Measurements from ENCODE around the gene TTLL7. TPM values are rescaled to one million over a fixed set of nuclear protein-coding genes. Genes with fewer than 3 reads are reported as not detected.

TTLL7 gene
- polyA plus RNA-seq, 1 donor (not counting 4 experiments of a cell fraction or from before 2014, with no cell fraction given), result 8.1 TPM

GRCh38 chr1:84021822-84022221 is 22.9 kb upstream of the TTLL7 start:
- no peak overlapping the region for H3K4me2 ChIP-seq (ENCODE audit: control insufficient read depth, extremely low read depth, insufficient read depth, low read depth, low read length)
- no peaks in the 10 kb centered on the region for H3K27me3 ChIP-seq (ENCODE audit: control insufficient read depth, extremely low read depth, insufficient read depth, low read length)
- H3K79me2 ChIP-seq (ENCODE audit: control insufficient read depth, insufficient read depth, low read length), result no peaks in the 10 kb centered on the region
- no peak for FAIRE-seq
- H3K9me3 ChIP-seq (ENCODE audit: control insufficient read depth, low read depth, low read length), result no peaks in the 10 kb centered on the region
- no peaks in the 10 kb centered on the region for H4K20me1 ChIP-seq (ENCODE audit: control insufficient read depth, extremely low read depth, insufficient read depth, low read length)
- no peaks in the 10 kb centered on the region for H3K9me1 ChIP-seq (ENCODE audit: control insufficient read depth, extremely low read depth, insufficient read depth, low read length)
- H3K36me3 ChIP-seq (ENCODE audit: control insufficient read depth in 2 of 2, extremely low read depth in 1 of 2, insufficient read depth in 2 of 2, low read length in 2 of 2), result no peaks in the 10 kb centered on the region
- H3K4me1 ChIP-seq (ENCODE audit: control insufficient read depth, extremely low read depth, insufficient read depth, low read length), result no peaks in the 10 kb centered on the region
- dilution Hi-C loops (cut with MboI; ENCODE audit: extremely low pct_ligation_motif_present, low sequenced_read_pairs), result no loop called here
- H3K27ac ChIP-seq (ENCODE audit: control insufficient read depth, insufficient read depth, low read length), result no peak overlapping the region
- no peak for DNase-seq (ENCODE audit: low read depth, low spot score)
- H2AFZ ChIP-seq (ENCODE audit: control insufficient read depth, low read length), result no peak overlapping the region
- H3K9ac ChIP-seq (ENCODE audit: control insufficient read depth, extremely low read depth, insufficient read depth, low read length), result no peak overlapping the region
- TF ChIP-seq, protein P1, sequence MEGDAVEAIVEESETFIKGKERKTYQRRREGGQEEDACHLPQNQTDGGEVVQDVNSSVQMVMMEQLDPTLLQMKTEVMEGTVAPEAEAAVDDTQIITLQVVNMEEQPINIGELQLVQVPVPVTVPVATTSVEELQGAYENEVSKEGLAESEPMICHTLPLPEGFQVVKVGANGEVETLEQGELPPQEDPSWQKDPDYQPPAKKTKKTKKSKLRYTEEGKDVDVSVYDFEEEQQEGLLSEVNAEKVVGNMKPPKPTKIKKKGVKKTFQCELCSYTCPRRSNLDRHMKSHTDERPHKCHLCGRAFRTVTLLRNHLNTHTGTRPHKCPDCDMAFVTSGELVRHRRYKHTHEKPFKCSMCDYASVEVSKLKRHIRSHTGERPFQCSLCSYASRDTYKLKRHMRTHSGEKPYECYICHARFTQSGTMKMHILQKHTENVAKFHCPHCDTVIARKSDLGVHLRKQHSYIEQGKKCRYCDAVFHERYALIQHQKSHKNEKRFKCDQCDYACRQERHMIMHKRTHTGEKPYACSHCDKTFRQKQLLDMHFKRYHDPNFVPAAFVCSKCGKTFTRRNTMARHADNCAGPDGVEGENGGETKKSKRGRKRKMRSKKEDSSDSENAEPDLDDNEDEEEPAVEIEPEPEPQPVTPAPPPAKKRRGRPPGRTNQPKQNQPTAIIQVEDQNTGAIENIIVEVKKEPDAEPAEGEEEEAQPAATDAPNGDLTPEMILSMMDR (optimal IDR thresholded peaks at IDR 0.05 in 1 of 3, IDR thresholded peaks at IDR 0.05 in 1 of 3, conservative IDR thresholded peaks at IDR 0.05 in 1 of 3; ENCODE audit: extremely low read depth in 1 of 3, insufficient read depth in 2 of 3, low read length in 3 of 3), result no peak
- no peak for TF ChIP-seq EZH2 (IDR thresholded peaks at IDR 0.05; ENCODE audit: low read length)
- H3K4me3 ChIP-seq (ENCODE audit: control insufficient read depth in 2 of 3, extremely low read depth in 1 of 3, insufficient read depth in 2 of 3, low read depth in 1 of 3, low read length in 3 of 3), result no peak overlapping the region

DNA sequence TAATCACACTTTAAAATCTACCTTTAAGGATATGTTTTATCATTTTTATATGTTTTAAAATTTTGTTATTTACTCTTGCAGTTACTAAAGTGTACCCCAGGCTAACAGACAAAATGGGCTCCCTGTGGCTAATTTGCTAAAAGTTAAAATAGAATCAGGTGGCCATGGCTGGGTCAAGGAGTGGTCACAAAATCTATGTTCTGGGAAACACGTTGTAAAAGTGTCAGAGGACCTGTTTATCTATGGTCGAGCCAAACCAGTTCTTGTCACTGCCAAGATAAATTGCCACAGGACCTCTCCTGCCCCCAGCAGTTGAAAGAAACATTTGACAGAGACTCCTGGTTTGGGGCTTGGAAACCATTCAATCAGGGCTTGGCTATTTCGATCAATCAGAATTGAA is 21.2 kb upstream of the TTLL7 start:
- H3K79me2 ChIP-seq (ENCODE audit: control insufficient read depth, insufficient read depth, low read length), result no peaks in the 10 kb centered on the region
- no peak overlapping the region for H2AFZ ChIP-seq (ENCODE audit: control insufficient read depth, low read length)
- no peaks in the 10 kb centered on the region for H3K36me3 ChIP-seq (ENCODE audit: control insufficient read depth in 2 of 2, extremely low read depth in 1 of 2, insufficient read depth in 2 of 2, low read length in 2 of 2)
- no peaks in the 10 kb centered on the region for H3K27me3 ChIP-seq (ENCODE audit: control insufficient read depth, extremely low read depth, insufficient read depth, low read length)
- no peak overlapping the region for H3K4me3 ChIP-seq (ENCODE audit: control insufficient read depth in 2 of 3, extremely low read depth in 1 of 3, insufficient read depth in 2 of 3, low read depth in 1 of 3, low read length in 3 of 3)
- no peaks in the 10 kb centered on the region for H3K4me1 ChIP-seq (ENCODE audit: control insufficient read depth, extremely low read depth, insufficient read depth, low read length)
- no peaks in the 10 kb centered on the region for H3K9me3 ChIP-seq (ENCODE audit: control insufficient read depth, low read depth, low read length)
- no peaks in the 10 kb centered on the region for H3K9me1 ChIP-seq (ENCODE audit: control insufficient read depth, extremely low read depth, insufficient read depth, low read length)
- FAIRE-seq (no peak), DNase-seq (ENCODE audit: low read depth, low spot score) (no peak)
- no peak overlapping the region for H3K27ac ChIP-seq (ENCODE audit: control insufficient read depth, insufficient read depth, low read length)
- dilution Hi-C loops (cut with MboI; ENCODE audit: extremely low pct_ligation_motif_present, low sequenced_read_pairs), result no loop called here
- TF ChIP-seq, protein P1 (optimal IDR thresholded peaks at IDR 0.05 in 1 of 3, IDR thresholded peaks at IDR 0.05 in 1 of 3, conservative IDR thresholded peaks at IDR 0.05 in 1 of 3; ENCODE audit: extremely low read depth in 1 of 3, insufficient read depth in 2 of 3, low read length in 3 of 3), result no peak
- TF ChIP-seq EZH2 (IDR thresholded peaks at IDR 0.05; ENCODE audit: low read length), result no peak
- no peak overlapping the region for H3K9ac ChIP-seq (ENCODE audit: control insufficient read depth, extremely low read depth, insufficient read depth, low read length)
- no peaks in the 10 kb centered on the region for H4K20me1 ChIP-seq (ENCODE audit: control insufficient read depth, extremely low read depth, insufficient read depth, low read length)
- no peak overlapping the region for H3K4me2 ChIP-seq (ENCODE audit: control insufficient read depth, extremely low read depth, insufficient read depth, low read depth, low read length)
